OCI-LY3 (cell line): Measurements from ENCODE around the gene KDM3A.

Experiments
- H2AFZ ChIP-seq: fragments of 200-600, 300-600 bp; shearing (Covaris generic); 2 replicates; pipeline ENCODE4 v1.6.0; 2014; ENCODE audit warnings: antibody characterized with exemption, low read depth, low read length
- H3K27ac ChIP-seq: fragments of 200-600, 300-600 bp; sonication (generic); 2 replicates; pipeline ENCODE4 v1.5.1; 2014; ENCODE audit warnings: mild to moderate bottlenecking, low read length, moderate library complexity, mixed read lengths
- H3K27me3 ChIP-seq: fragments of 200-600, 300-600 bp; sonication (generic); 2 replicates; pipeline ENCODE4 v1.6.1; 2014; ENCODE audit warnings: low read depth, low read length, mixed read lengths
- H3K36me3 ChIP-seq: fragments of 200-600, 300-600 bp; sonication (generic); replicated peaks from 2 replicates; pipeline ENCODE3; 2014; ENCODE audit warnings: low read depth, low read length, mixed read lengths
- H3K4me1 ChIP-seq: fragments of 300-600, 200-600 bp; sonication (generic); 2 replicates; pipeline ENCODE4 v1.6.1; 2014; ENCODE audit warnings: low read length, mixed read lengths
- H3K4me2 ChIP-seq: fragments of 200-600, 300-600 bp; sonication (generic); 2 replicates; pipeline ENCODE4 v1.6.1; 2014; ENCODE audit warnings: low read length, mixed read lengths
- H3K4me3 ChIP-seq: fragments of 300-600, 200-600 bp; sonication (generic); 2 replicates; pipeline ENCODE4 v1.5.1; 2014; ENCODE audit warnings: antibody characterized with exemption, mild to moderate bottlenecking, low read length, moderate library complexity
- H3K79me2 ChIP-seq: fragments of 300-600, 200-600 bp; shearing (Covaris generic); 2 replicates; pipeline ENCODE4 v1.6.1; 2014; ENCODE audit warnings: mild to moderate bottlenecking, low read length, mixed read lengths
- H3K9ac ChIP-seq: fragments of 300-600, 200-600 bp; shearing (Covaris generic); 2 replicates; pipeline ENCODE4 v1.6.0; 2014; ENCODE audit warnings: mild to moderate bottlenecking, low read length, moderate library complexity
- H3K9me3 ChIP-seq: fragments of 200-600, 300-600 bp; shearing (Covaris generic); 2 replicates; pipeline ENCODE4 v1.6.1; 2014; ENCODE audit warnings: low read length, mixed read lengths; ENCODE audit not compliant: insufficient read depth
- H4K20me1 ChIP-seq: fragments of 200-600, 300-600 bp; sonication (generic); 2 replicates; pipeline ENCODE4 v1.6.1; 2016; ENCODE audit warnings: low read length, mixed read lengths; ENCODE audit not compliant: insufficient read depth
- EZH2phosphoT487 ChIP-seq: fragments of 200-600 bp; shearing (Covaris generic); IDR thresholded peaks from 2 replicates; pipeline ENCODE4 v1.6.1; 2018; ENCODE audit warnings: antibody characterized with exemption, mixed run types, low read depth
- TF ChIP-seq, protein P1 (sequence below): fragments of 200-600, 300-600 bp; sonication (generic); IDR thresholded peaks from 2 replicates; pipeline ENCODE4 v1.5.1; 2014; ENCODE audit warnings: antibody characterized with exemption, low read length, low read depth

KDM3A gene

DNA sequence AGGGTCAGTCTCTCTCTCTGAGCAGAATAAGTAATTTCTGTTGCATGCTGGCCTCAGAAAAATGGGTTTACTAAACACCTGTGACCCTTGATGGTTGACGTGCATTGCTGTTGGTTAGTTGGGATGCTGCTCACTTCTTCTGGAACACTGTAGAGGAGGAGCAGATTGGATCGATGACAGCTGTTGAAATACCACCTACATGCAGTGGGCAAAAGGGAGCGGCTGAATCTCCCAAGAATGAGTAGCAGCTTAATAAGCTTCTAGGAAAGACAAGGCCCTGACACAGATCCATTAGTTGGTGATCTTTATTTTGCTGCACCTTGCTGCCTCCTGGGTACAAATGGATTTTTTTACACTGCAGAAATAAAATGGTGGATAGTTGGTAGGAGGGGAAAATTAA lies 43.2 kb downstream of the KDM3A start:
- Histone ChIP-seq H3K4me3 (no peak overlapping the region), H3K4me1 (0 out of 2 replicates have a peak, but pooled peaks cover 2% of the 10 kb centered on the region), H2AFZ (no peak overlapping the region), H4K20me1 (peaks cover 18% of the 10 kb centered on the region; the same call in 1 of the 2 replicates), H3K27me3 (no peaks in the 10 kb centered on the region), H3K4me2 (no peak overlapping the region), H3K27ac (no peak overlapping the region), H3K79me2 (no peaks in the 10 kb centered on the region), H3K9ac (no peak overlapping the region), H3K36me3 (peaks cover 99% of the 10 kb centered on the region), H3K9me3 (no peaks in the 10 kb centered on the region)
- no peak for TF ChIP-seq EZH2phosphoT487
- TF ChIP-seq, protein P1, sequence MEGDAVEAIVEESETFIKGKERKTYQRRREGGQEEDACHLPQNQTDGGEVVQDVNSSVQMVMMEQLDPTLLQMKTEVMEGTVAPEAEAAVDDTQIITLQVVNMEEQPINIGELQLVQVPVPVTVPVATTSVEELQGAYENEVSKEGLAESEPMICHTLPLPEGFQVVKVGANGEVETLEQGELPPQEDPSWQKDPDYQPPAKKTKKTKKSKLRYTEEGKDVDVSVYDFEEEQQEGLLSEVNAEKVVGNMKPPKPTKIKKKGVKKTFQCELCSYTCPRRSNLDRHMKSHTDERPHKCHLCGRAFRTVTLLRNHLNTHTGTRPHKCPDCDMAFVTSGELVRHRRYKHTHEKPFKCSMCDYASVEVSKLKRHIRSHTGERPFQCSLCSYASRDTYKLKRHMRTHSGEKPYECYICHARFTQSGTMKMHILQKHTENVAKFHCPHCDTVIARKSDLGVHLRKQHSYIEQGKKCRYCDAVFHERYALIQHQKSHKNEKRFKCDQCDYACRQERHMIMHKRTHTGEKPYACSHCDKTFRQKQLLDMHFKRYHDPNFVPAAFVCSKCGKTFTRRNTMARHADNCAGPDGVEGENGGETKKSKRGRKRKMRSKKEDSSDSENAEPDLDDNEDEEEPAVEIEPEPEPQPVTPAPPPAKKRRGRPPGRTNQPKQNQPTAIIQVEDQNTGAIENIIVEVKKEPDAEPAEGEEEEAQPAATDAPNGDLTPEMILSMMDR = no peak

DNA sequence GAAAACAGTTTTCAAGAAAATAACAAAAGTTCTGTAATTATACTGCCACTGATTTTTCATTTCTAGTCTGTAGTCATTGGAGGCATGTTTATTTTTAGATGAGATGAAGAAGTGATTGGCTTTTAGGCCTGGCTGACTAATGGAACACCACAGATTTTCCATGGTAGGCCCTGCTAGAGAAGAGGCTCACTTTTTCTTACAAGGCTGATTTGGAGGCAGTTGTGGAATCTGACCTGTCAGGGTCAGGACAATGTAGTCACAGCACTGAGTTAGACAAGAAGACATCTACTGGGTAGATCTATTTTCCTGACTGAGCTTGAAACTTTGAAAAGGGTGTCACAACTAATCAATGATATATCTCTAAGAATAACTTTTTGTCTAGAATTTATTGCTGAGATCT lies 43.9 kb downstream of the KDM3A start:
- H2AFZ ChIP-seq = no peak overlapping the region
- H3K4me3 ChIP-seq = no peak overlapping the region
- H3K27me3 ChIP-seq = no peaks in the 10 kb centered on the region
- no peaks in the 10 kb centered on the region for H3K9me3 ChIP-seq
- no peaks in the 10 kb centered on the region for H3K79me2 ChIP-seq
- H3K27ac ChIP-seq = no peak overlapping the region
- peaks cover 22% of the 10 kb centered on the region; the same call in 1 of the 2 replicates for H4K20me1 ChIP-seq
- no peak overlapping the region for H3K9ac ChIP-seq
- H3K4me1 ChIP-seq = 0 out of 2 replicates have a peak, but pooled peaks cover 2% of the 10 kb centered on the region
- peaks cover 100% of the 10 kb centered on the region for H3K36me3 ChIP-seq
- no peak for TF ChIP-seq EZH2phosphoT487
- TF ChIP-seq, protein P1 = no peak
- H3K4me2 ChIP-seq = no peak overlapping the region

DNA sequence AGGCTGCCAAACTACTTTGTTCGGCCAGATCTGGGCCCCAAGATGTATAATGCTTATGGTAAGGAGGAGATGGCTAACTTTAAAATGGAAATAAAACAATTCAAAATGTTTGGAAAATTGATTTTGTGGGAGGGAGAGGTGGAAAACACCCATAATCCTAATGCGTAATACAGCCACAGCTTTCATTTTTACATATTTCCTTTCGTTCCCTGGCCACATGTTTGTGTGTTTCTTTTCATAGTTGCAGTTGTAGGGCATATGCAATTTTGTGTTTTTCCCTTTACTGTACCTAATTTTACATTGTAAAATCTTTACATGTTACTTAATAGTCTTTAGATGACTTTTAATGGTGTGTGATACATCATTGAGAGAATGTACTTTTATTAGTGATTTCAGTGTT lies 44.6 kb downstream of the KDM3A start:
- H3K27ac ChIP-seq = no peak overlapping the region
- H3K79me2 ChIP-seq = no peaks in the 10 kb centered on the region
- H3K9ac ChIP-seq = no peak overlapping the region
- H3K4me1 ChIP-seq = 0 out of 2 replicates have a peak, but pooled peaks cover under 1% of the 10 kb centered on the region
- no peak overlapping the region for H3K4me3 ChIP-seq
- H2AFZ ChIP-seq = no peak overlapping the region
- peaks cover 23% of the 10 kb centered on the region; the same call in 1 of the 2 replicates for H4K20me1 ChIP-seq
- TF ChIP-seq, protein P1 = no peak
- no peak for TF ChIP-seq EZH2phosphoT487
- H3K36me3 ChIP-seq = peaks cover 100% of the 10 kb centered on the region
- no peak overlapping the region for H3K4me2 ChIP-seq
- H3K9me3 ChIP-seq = no peaks in the 10 kb centered on the region
- H3K27me3 ChIP-seq = no peaks in the 10 kb centered on the region

DNA sequence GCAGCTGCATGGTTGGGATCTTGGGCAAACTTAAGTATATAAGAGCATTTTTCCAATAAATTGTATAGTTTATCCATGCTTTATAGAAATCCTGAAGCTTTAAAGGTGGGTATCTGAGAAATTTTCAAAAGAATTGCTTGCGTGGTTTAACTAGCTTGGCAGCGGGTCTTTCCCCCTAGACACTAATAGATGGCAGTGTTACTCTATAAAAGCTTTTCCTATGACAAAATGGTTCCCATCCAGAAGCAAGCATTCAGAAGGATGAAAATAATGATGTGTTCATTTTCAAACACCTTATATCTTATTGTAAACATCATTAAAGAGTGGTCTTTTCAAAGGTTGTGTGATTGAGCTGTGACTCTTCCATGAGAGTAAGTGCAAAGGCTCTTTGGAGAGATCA lies 45.9 kb downstream of the KDM3A start:
- no peak overlapping the region for H3K27ac ChIP-seq
- H3K79me2 ChIP-seq = no peaks in the 10 kb centered on the region
- no peak overlapping the region for H3K4me3 ChIP-seq
- H3K4me1 ChIP-seq = no peaks in the 10 kb centered on the region
- no peak overlapping the region for H3K4me2 ChIP-seq
- peaks cover 29% of the 10 kb centered on the region; the same call in 1 of the 2 replicates for H4K20me1 ChIP-seq
- H2AFZ ChIP-seq = no peak overlapping the region
- no peaks in the 10 kb centered on the region for H3K9me3 ChIP-seq
- no peaks in the 10 kb centered on the region for H3K27me3 ChIP-seq
- no peak for TF ChIP-seq EZH2phosphoT487
- TF ChIP-seq, protein P1 = no peak
- peaks cover 99% of the 10 kb centered on the region for H3K36me3 ChIP-seq
- H3K9ac ChIP-seq = no peak overlapping the region
